ENCODE results near the gene PRR19.

The PRR19 gene

DNA sequence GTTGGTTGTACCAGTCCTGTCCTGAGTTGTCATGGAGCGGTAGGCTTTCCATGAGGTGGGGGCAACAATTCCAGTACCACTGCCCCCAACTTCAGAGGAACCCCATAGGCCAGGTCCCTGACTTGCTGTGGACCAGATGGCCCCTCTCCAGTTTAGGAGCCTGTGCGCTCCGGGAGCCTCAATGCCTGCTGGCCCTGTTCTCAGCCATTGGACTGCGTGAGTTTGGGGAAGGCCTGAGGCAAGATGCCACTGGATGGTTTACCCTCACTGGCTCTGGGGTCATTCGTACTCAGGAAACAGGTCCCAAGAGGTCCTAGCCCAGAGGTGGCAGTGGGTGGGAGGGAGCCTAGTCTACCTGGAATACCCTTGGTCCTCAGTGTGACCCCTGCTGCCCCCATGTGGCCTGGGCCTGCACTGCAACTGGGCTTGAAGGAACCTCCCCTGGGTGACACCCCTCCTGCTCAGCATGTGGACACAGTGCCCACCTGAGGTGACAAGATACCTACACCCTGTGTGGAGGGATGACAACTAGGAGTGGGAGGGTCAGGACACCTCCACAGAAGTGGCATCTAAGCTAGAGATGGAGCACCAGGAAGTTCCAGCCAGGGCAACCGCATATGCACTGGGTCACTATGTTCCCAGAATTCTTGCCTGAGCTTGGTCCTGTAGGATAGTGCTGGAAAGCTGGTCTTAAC is 6.0 kb upstream of the PRR19 start:
- TF ChIP-seq CTCF (IDR thresholded peaks at IDR 0.05; ENCODE audit: poor library complexity, severe bottlenecking) = peak; percentile 91
- Histone ChIP-seq H3K9me3 (ENCODE audit: severe bottlenecking) (no peaks in the 10 kb centered on the region), H3K4me3 (ENCODE audit: severe bottlenecking) (no peak overlapping the region), H3K4me1 (ENCODE audit: insufficient read depth, poor library complexity, severe bottlenecking) (no peaks in the 10 kb centered on the region), H3K27ac (ENCODE audit: poor library complexity, severe bottlenecking) (no peak overlapping the region), H3K27me3 (ENCODE audit: insufficient read depth, poor library complexity, severe bottlenecking) (no peaks in the 10 kb centered on the region), H3K36me3 (ENCODE audit: low read depth) (peaks cover 49% of the 10 kb centered on the region)
- ATAC-seq (ENCODE audit: low read depth) (peak; percentile 68; the same call in 2 of the 3 replicates), DNase-seq (ENCODE audit: low spot score) (no peak)

DNA sequence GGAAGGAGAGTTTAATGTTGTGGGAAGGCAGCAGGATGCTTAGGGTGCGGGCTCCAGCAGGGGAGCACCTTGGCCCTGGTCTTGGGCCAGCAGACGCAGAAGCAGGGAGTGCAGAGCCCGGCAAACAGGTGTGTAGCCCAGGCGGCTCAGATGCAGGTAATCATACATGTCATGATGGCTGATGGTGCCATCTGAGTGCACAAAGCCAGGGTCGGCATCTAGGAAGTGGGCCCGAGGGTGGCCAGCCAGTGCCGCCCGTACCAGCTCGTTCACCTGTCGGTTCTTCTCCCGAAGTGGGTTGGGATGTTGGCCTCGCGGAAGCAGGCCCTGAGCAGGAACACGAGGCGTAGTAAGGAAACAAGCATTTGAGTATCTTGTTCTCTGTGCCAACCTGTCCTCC is 4.9 kb upstream of the PRR19 start:
- H3K4me3 ChIP-seq (ENCODE audit: severe bottlenecking) = no peak overlapping the region
- H3K4me1 ChIP-seq (ENCODE audit: insufficient read depth, poor library complexity, severe bottlenecking) = peaks cover 6% of the 10 kb centered on the region
- no peak for ATAC-seq (ENCODE audit: low read depth)
- H3K9me3 ChIP-seq (ENCODE audit: severe bottlenecking) = no peaks in the 10 kb centered on the region
- H3K36me3 ChIP-seq (ENCODE audit: low read depth) = peaks cover 38% of the 10 kb centered on the region
- H3K27ac ChIP-seq (ENCODE audit: poor library complexity, severe bottlenecking) = no peak overlapping the region
- no peak for TF ChIP-seq CTCF (IDR thresholded peaks at IDR 0.05; ENCODE audit: poor library complexity, severe bottlenecking)
- peak; percentile 41 for DNase-seq (ENCODE audit: low spot score)
- no peaks in the 10 kb centered on the region for H3K27me3 ChIP-seq (ENCODE audit: insufficient read depth, poor library complexity, severe bottlenecking)

- peaks cover 10% of the 10 kb centered on the region for H3K4me1 ChIP-seq (ENCODE audit: insufficient read depth, poor library complexity, severe bottlenecking)
- H3K9me3 ChIP-seq (ENCODE audit: severe bottlenecking) = no peaks in the 10 kb centered on the region
- H3K4me3 ChIP-seq (ENCODE audit: severe bottlenecking) = peak overlapping the region; percentile 54
- peaks cover 5% of the 10 kb centered on the region; the same call in 1 of the 2 replicates for H3K36me3 ChIP-seq (ENCODE audit: low read depth)
- TF ChIP-seq CTCF (IDR thresholded peaks at IDR 0.05; ENCODE audit: poor library complexity, severe bottlenecking) = no peak
- no peaks in the 10 kb centered on the region for H3K27me3 ChIP-seq (ENCODE audit: insufficient read depth, poor library complexity, severe bottlenecking)
- H3K27ac ChIP-seq (ENCODE audit: poor library complexity, severe bottlenecking) = peak overlapping the region; percentile 43
- ATAC-seq (ENCODE audit: low read depth) (no peak), DNase-seq (ENCODE audit: low spot score) (no peak)
Observed at GRCh38 chr19:42303101-42303464, 1.2 kb downstream of the PRR19 start.

GRCh38 chr19:42303876-42304275 is 1.9 kb downstream of the PRR19 start:
- no peak for TF ChIP-seq CTCF (IDR thresholded peaks at IDR 0.05; ENCODE audit: poor library complexity, severe bottlenecking)
- peaks cover 5% of the 10 kb centered on the region; the same call in 1 of the 2 replicates for H3K36me3 ChIP-seq (ENCODE audit: low read depth)
- H3K9me3 ChIP-seq (ENCODE audit: severe bottlenecking) = no peaks in the 10 kb centered on the region
- no peak overlapping the region for H3K4me3 ChIP-seq (ENCODE audit: severe bottlenecking)
- DNase-seq (ENCODE audit: low spot score) (no peak), ATAC-seq (ENCODE audit: low read depth) (no peak)
- no peak overlapping the region for H3K27ac ChIP-seq (ENCODE audit: poor library complexity, severe bottlenecking)
- peaks cover 10% of the 10 kb centered on the region for H3K4me1 ChIP-seq (ENCODE audit: insufficient read depth, poor library complexity, severe bottlenecking)
- no peaks in the 10 kb centered on the region for H3K27me3 ChIP-seq (ENCODE audit: insufficient read depth, poor library complexity, severe bottlenecking)

- peaks cover 4% of the 10 kb centered on the region for H3K4me1 ChIP-seq (ENCODE audit: insufficient read depth, poor library complexity, severe bottlenecking)
- no peak for TF ChIP-seq CTCF (IDR thresholded peaks at IDR 0.05; ENCODE audit: poor library complexity, severe bottlenecking)
- H3K27ac ChIP-seq (ENCODE audit: poor library complexity, severe bottlenecking) = no peak overlapping the region
- H3K9me3 ChIP-seq (ENCODE audit: severe bottlenecking) = no peaks in the 10 kb centered on the region
- H3K27me3 ChIP-seq (ENCODE audit: insufficient read depth, poor library complexity, severe bottlenecking) = no peaks in the 10 kb centered on the region
- H3K36me3 ChIP-seq (ENCODE audit: low read depth) = no peaks in the 10 kb centered on the region
- ATAC-seq (ENCODE audit: low read depth) (no peak), DNase-seq (ENCODE audit: low spot score) (no peak)
- no peak overlapping the region for H3K4me3 ChIP-seq (ENCODE audit: severe bottlenecking)
Observed at GRCh38 chr19:42306646-42307045, 4.7 kb downstream of the PRR19 start.

Data from RWPE2 (cell line).